HepG2 (cell line): ENCODE measurements around the gene MYO5A. TPM values are rescaled to one million over a fixed set of nuclear protein-coding genes. Genes with fewer than 3 reads are reported as not detected.

Experiments used
- ARNT ChIP-seq: fragments of 450-650 bp; IDR thresholded peaks from 2 replicates; pipeline ENCODE4 v1.6.1; 2017
- BORCS8-MEF2B ChIP-seq: sonication (generic); formaldehyde crosslinking; IDR thresholded peaks from 2 replicates; pipeline ENCODE4 v1.8.0; 2022; ENCODE audit warnings: mild to moderate bottlenecking, missing genetic modification reagents
- E2F2 ChIP-seq: sonication (generic); formaldehyde crosslinking; IDR thresholded peaks from 2 replicates; pipeline ENCODE4 v1.4.0; 2020; ENCODE audit warnings: missing genetic modification reagents, borderline replicate concordance
- ZNF18 ChIP-seq: sonication (generic); formaldehyde crosslinking; IDR thresholded peaks from 2 replicates; pipeline ENCODE4 v1.8.0; 2022; ENCODE audit warnings: mild to moderate bottlenecking, missing genetic modification reagents; ENCODE audit not compliant: insufficient replicate concordance
- ZNF230 ChIP-seq: sonication (generic); formaldehyde crosslinking; IDR thresholded peaks from 2 replicates; pipeline ENCODE4 v1.4.0; 2020; ENCODE audit warnings: mild to moderate bottlenecking, missing genetic modification reagents
- ZNF235 ChIP-seq: sonication (generic); formaldehyde crosslinking; IDR thresholded peaks from 2 replicates; pipeline ENCODE4 v1.8.1; 2023; ENCODE audit warnings: mild to moderate bottlenecking, missing genetic modification reagents, borderline replicate concordance
- ZNF292 ChIP-seq: sonication (generic); formaldehyde crosslinking; IDR thresholded peaks from 2 replicates; pipeline ENCODE4 v1.8.1; 2022; ENCODE audit warnings: mild to moderate bottlenecking, low read depth, missing genetic modification reagents, borderline replicate concordance
- ZNF704 ChIP-seq: sonication (generic); formaldehyde crosslinking; IDR thresholded peaks from 2 replicates; pipeline ENCODE4 v1.8.1; 2023; ENCODE audit warnings: mild to moderate bottlenecking, inconsistent platforms, moderate library complexity, missing genetic modification reagents, borderline replicate concordance
- ZNF710 ChIP-seq: sonication (generic); formaldehyde crosslinking; IDR thresholded peaks from 2 replicates; pipeline ENCODE4 v1.5.0; 2020; ENCODE audit warnings: mild to moderate bottlenecking, missing genetic modification reagents, borderline replicate concordance
- polyA plus RNA-seq, 8 experiments: library from polyadenylated mRNA; depleted of rRNA in 3 of 8; stranded (reverse) in 7 of 8; unstranded in 1 of 8; fragments of >200 nt; fragmentation: Illumina TruSeq in 4 of 8; extraction: Trizol in 4 of 8; gene quantifications; 2 replicates each; pipeline versions ENCODE4 v1.2.1 to v1.2.3, GENCODE V29; 2011 to 2016; ENCODE audit warnings: low read depth in 4 of 8, missing spikeins in 1 of 8, mixed read lengths in 1 of 8; ENCODE audit not compliant: insufficient read depth in 1 of 8
- total RNA-seq, 5 experiments: library from RNA; depleted of rRNA; stranded (reverse); fragments of >200 nt; fragmentation: Illumina TruSeq; extraction: Trizol; gene quantifications; 2 replicates each; pipeline ENCODE4 v1.2.3, GENCODE V29; 2016; ENCODE audit warnings: low read depth in 1 of 5

Gene MYO5A
- total and polyA plus RNA-seq, 2 of the 13 experiments (the other 11 are each of a cell fraction or from before 2014, with no cell fraction given) = 2.8 to 4.8 TPM

GRCh38 chr15:52480990-52481389 is 47.7 kb downstream of the MYO5A start (continued):
- TF ChIP-seq BORCS8-MEF2B (CRISPR knock-in tag) = no peak
- TF ChIP-seq ZNF710 (CRISPR knock-in tag) = no peak
- no peak for TF ChIP-seq ZNF18 (CRISPR knock-in tag)
- TF ChIP-seq ZNF292 (CRISPR knock-in tag) = no peak
- no peak for TF ChIP-seq ARNT
- TF ChIP-seq ZNF230 (CRISPR knock-in tag) = no peak
- no peak for TF ChIP-seq ZNF235 (CRISPR knock-in tag)
- TF ChIP-seq ZNF704 (CRISPR knock-in tag) = no peak
- TF ChIP-seq E2F2 (CRISPR knock-in tag) = no peak
